HG03439 (cell line): Measurements from ENCODE around the gene GPR162.

Experiments
- ATAC-seq: cut with Tn5 transposase; IDR thresholded peaks from one replicate; pipeline ENCODE4 v1.9.1; 2021; ENCODE audit warnings: mild to moderate bottlenecking, moderate library complexity; ENCODE audit not compliant: unreplicated experiment

GPR162 gene

GRCh38 chr12:6786416-6787094, 35.1 kb upstream of the GPR162 start:
- ATAC-seq: no peak

DNA sequence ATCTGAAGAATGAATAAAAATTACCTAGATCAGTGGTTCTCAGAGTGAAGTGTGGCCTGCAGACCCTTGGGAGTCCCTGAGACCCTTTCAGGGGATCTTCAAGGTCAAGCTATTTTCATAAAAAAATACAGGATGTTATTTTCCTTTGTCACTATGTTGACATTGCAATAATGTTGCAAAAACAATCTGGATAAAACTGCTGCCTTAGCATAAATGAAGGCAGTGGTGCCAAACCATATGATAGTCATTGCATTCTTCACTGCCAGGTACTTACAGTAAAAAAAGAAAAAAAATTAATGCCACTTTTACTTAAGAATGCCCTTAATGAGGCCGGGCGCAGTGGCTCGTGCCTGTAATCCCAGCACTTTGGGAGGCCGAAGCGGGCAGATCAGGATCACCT, 34.3 kb upstream of the GPR162 start:
- ATAC-seq: no peak

GRCh38 chr12:6788972-6789924, 32.4 kb upstream of the GPR162 start, which contains the start of gene CD4:
Gene CD4 (plus strand): TSS chr12:6789528. CDS start chr12:6800139, 10,611 bp downstream.
- no peak for ATAC-seq

DNA sequence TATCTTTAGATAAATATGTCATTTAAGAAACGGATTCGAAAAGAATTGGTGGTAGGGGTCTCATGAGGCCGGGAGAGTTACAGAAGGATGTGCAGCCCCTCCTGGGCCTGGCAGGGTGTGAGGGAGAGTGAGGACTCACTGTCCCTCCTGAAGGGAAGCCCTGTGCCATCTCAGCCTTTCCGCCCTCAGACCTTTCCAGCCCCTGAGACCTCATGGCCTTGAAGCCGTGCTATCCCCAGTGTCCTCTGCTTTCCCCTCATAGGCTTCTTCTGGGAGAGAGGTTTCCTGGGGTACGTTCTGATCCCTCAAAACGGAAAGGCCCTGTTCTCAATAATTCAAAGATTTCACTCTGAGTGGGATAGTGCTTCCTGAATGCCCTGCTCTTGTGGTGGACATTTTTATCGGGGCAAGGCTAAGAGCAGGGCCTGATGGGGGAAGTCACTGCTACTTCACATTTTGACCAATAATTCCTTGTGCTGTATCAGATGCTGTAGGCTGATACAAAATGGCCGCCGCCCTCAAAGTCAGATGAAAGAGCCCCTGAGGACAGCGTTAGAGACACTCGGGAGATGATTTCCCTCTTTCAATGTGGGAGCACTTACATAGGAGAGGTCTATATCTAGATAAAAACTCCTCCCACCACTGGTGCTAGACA, 31.0 kb upstream of the GPR162 start:
- no peak for ATAC-seq

GRCh38 chr12:6791931-6792520, 29.6 kb upstream of the GPR162 start:
- ATAC-seq: no peak

DNA sequence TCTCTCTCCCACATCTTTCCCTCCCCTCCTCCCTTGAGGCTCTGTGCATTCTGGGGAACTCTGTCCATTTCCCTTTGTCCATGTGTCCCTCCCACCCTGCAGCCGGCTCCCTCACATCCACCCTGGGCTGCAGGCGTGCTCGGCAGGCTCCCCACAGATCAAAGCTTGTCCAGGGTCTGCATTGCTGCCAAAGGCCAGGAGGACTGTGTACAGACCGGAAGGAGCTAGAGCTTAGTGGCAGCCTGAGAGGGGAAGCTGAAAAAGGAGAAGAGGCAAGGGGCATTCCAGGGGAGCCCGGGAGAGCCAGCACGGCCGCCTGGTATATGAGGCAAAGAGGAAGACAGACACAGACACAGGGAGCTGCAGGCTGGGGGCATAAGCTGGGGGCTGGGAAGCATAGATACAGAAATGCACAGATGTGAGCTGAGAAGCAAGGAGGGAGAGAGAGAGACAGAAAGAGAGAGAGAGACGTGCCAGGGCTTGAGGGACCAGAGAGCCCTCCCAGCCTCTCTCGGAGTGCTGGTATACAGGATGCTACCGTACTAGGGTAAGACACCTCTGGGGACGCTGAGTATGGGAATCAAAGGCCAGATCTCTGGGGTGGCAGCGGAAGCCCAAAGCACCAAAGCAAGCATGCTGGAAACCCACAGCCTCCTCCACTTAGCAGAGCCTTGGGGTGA, 29.0 kb upstream of the GPR162 start:
- no peak for ATAC-seq

- ATAC-seq: no peak
Measured at GRCh38 chr12:6795088-6795487, 26.5 kb upstream of the GPR162 start.

DNA sequence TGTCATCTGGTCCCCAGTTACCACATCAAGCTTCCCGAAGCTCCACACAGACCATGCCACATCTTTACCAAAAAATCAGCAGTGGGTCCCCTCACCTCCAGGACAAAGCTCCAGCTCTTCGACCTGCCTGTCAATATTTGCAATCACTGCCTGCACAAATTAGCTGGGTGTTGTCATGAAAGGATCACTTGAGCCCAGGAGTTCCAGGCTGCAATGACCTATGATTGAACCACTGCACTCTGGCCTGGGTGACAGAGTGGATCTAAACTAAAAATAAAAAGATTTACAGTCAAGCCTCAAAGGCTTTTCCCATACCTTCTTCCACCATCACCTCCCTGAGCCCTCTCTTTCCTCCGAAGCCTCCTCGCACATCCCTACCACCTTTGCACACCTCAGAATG, 25.0 kb upstream of the GPR162 start:
- no peak for ATAC-seq

DNA sequence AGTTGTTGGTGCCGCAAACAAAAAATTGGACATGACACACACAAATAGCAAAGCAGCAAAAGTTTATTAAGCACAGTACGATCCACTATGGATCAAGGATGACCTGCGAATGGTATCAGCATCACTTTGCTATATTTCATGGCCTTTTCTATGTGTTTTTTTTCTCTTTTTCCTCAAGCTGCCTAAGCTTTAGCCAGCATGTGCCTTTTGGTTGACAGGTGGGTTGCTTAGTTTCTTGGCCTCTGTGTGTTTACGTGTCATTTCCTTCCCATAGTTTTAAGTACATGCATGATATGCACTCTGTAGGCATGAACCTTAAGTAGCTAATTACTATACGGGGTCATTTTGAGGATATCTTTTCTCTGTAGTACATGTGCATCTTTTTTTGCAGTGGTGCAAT, 22.5 kb upstream of the GPR162 start:
- ATAC-seq: no peak

- no peak for ATAC-seq
Measured at GRCh38 chr12:6807170-6807569, 14.5 kb upstream of the GPR162 start.

DNA sequence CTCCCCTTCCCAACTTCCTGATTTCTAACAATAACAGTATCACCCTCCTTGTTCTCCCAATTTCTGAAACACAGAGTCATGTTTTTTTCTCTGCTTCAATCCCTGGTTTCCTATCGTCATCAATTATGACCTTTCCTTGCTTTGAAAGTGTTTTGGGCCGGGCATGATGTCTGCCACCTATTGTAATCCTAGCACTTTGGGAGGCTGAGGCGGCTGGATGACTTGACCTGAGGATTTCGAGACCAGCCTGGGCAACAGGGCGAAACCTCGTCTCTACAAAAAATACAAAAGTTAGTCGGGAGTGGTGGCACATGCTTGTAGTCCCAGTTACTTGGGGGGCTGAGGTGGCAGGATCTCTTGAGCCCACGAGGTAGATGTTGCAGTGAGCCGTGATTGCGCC, 12.6 kb upstream of the GPR162 start:
- ATAC-seq: no peak

GRCh38 chr12:6810758-6811157, 10.9 kb upstream of the GPR162 start:
- no peak for ATAC-seq

- ATAC-seq: no peak
Measured at GRCh38 chr12:6813363-6813762, 8.3 kb upstream of the GPR162 start.

GRCh38 chr12:6816598-6816997, 5.0 kb upstream of the GPR162 start:
- no peak for ATAC-seq

DNA sequence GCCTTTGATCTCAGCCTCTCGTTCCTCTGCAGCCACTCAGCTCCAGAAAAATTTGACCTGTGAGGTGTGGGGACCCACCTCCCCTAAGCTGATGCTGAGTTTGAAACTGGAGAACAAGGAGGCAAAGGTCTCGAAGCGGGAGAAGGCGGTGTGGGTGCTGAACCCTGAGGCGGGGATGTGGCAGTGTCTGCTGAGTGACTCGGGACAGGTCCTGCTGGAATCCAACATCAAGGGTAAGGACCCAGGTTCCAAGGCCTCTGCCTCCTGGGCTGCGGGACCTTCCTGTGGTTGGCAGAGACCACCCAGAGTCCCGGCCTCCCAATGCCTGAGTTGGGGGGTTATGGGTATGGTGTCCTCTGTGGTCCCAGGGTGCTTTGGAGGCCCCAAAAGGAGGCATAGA, 4.5 kb upstream of the GPR162 start:
- no peak for ATAC-seq

DNA sequence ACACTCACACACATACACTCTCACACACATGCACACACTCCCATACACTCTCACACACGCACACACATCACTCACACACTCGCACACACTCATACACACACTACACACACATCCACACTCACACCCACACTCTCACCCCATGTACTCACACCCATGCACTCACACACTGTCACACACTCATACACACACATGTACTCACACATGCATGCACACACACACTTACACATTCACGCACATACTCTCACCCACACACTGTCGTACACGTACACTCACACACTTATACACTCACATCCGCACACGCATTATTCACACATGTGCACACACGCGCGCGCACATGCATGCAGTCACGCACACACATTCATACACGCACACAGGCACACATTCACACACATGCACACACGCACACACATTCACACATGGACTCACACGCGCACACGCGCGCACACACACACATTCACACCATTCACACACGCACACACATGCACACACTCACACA, 3.9 kb upstream of the GPR162 start:
- no peak for ATAC-seq

- no peak for ATAC-seq
Measured at GRCh38 chr12:6818222-6818621, 3.4 kb upstream of the GPR162 start.

- no peak for ATAC-seq
Measured at GRCh38 chr12:6818645-6819044, 3.0 kb upstream of the GPR162 start.

DNA sequence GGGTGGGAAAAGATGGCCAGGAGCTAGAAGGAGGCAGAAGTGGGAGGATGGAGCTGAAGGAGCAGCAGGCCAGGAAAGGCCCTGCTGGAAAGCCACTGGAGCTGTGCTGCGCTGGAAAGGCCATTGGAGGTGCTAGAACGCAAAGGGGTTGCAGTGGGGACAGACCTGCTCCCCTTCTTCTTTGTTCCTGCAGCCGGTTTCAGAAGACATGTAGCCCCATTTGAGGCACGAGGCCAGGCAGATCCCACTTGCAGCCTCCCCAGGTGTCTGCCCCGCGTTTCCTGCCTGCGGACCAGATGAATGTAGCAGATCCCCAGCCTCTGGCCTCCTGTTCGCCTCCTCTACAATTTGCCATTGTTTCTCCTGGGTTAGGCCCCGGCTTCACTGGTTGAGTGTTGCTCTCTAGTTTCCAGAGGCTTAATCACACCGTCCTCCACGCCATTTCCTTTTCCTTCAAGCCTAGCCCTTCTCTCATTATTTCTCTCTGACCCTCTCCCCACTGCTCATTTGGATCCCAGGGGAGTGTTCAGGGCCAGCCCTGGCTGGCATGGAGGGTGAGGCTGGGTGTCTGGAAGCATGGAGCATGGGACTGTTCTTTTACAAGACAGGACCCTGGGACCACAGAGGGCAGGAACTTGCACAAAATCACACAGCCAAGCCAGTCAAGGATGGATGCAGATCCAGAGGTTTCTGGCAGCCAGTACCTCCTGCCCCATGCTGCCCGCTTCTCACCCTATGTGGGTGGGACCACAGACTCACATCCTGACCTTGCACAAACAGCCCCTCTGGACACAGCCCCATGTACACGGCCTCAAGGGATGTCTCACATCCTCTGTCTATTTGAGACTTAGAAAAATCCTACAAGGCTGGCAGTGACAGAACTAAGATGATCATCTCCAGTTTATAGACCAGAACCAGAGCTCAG, 2.3 kb upstream of the GPR162 start:
- ATAC-seq: no peak
